ENCODE results near the gene ADARB2.

The ADARB2 gene

GRCh38 chr10:1272777-1273161, 464.6 kb downstream of the ADARB2 start:
- ChIA-PET CTCF (no interaction called here), POLR2A (no interaction called here)
- no peak for DNase-seq (ENCODE audit: extremely low spot score)
- TF ChIP-seq CTBP1 (IDR thresholded peaks at IDR 0.05; ENCODE audit: borderline replicate concordance): no peak
- TF ChIP-seq HDGF (IDR thresholded peaks at IDR 0.05; ENCODE audit: borderline replicate concordance): no peak
- no peak for TF ChIP-seq BHLHE40 (IDR thresholded peaks at IDR 0.05; ENCODE audit: borderline replicate concordance)
- TF ChIP-seq ZNF384 (IDR thresholded peaks at IDR 0.05): no peak
- TF ChIP-seq SP1 (IDR thresholded peaks at IDR 0.05): no peak
- no peak for TF ChIP-seq LEF1 (IDR thresholded peaks at IDR 0.05; ENCODE audit: borderline replicate concordance)
- no peak for TF ChIP-seq FOXK2 (IDR thresholded peaks at IDR 0.05)
- no peak for TF ChIP-seq L3MBTL2 (conservative IDR thresholded peaks at IDR 0.05)
- TF ChIP-seq TARDBP (IDR thresholded peaks at IDR 0.05): no peak
- TF ChIP-seq ARNT (IDR thresholded peaks at IDR 0.05): no peak
- no peak for TF ChIP-seq SUZ12 (IDR thresholded peaks at IDR 0.05)
- no peak for TF ChIP-seq NFRKB (IDR thresholded peaks at IDR 0.05)
- no peak for TF ChIP-seq PKNOX1 (IDR thresholded peaks at IDR 0.05)
- TF ChIP-seq FOXM1 (IDR thresholded peaks at IDR 0.05; ENCODE audit: borderline replicate concordance): no peak
- no peak for TF ChIP-seq FOXA1 (IDR thresholded peaks at IDR 0.05)

GRCh38 chr10:1272079-1272776, 465.1 kb downstream of the ADARB2 start:
- POLR2A ChIA-PET: no interaction called here
- TF ChIP-seq FOXA1 (IDR thresholded peaks at IDR 0.05): no peak
- TF ChIP-seq SUZ12 (IDR thresholded peaks at IDR 0.05): no peak
- no peak for TF ChIP-seq FOXM1 (IDR thresholded peaks at IDR 0.05; ENCODE audit: borderline replicate concordance)
- TF ChIP-seq BHLHE40 (IDR thresholded peaks at IDR 0.05; ENCODE audit: borderline replicate concordance): no peak
- no peak for TF ChIP-seq NFRKB (IDR thresholded peaks at IDR 0.05)
- no peak for TF ChIP-seq ZNF384 (IDR thresholded peaks at IDR 0.05)
- TF ChIP-seq FOXK2 (IDR thresholded peaks at IDR 0.05): no peak
- no peak for TF ChIP-seq PKNOX1 (IDR thresholded peaks at IDR 0.05)
- TF ChIP-seq ELF4 (IDR thresholded peaks at IDR 0.05): no peak
- no peak for TF ChIP-seq ARNT (IDR thresholded peaks at IDR 0.05)
- TF ChIP-seq SP1 (IDR thresholded peaks at IDR 0.05): no peak
- TF ChIP-seq CTBP1 (IDR thresholded peaks at IDR 0.05; ENCODE audit: borderline replicate concordance): no peak
- no peak for TF ChIP-seq LEF1 (IDR thresholded peaks at IDR 0.05; ENCODE audit: borderline replicate concordance)
- CTCF ChIA-PET: interaction anchor here (0.5 kb wide), 1 partner anchor 1629 kb away, joined by 3 read pairs; no protein-coding TSS in a partner anchor
- no peak for DNase-seq (ENCODE audit: extremely low spot score)

- no peak for DNase-seq (ENCODE audit: extremely low spot score)
- ChIA-PET CTCF (interaction anchor here (0.6 kb wide), 1 partner anchor 133 kb away, joined by 3 read pairs; no protein-coding TSS in a partner anchor), POLR2A (no interaction called here)
- TF ChIP-seq CTBP1 (IDR thresholded peaks at IDR 0.05; ENCODE audit: borderline replicate concordance): no peak
- no peak for TF ChIP-seq ZNF384 (IDR thresholded peaks at IDR 0.05)
- TF ChIP-seq FOXK2 (IDR thresholded peaks at IDR 0.05): no peak
- TF ChIP-seq BHLHE40 (IDR thresholded peaks at IDR 0.05; ENCODE audit: borderline replicate concordance): no peak
- no peak for TF ChIP-seq FOXA1 (IDR thresholded peaks at IDR 0.05)
- no peak for TF ChIP-seq LEF1 (IDR thresholded peaks at IDR 0.05; ENCODE audit: borderline replicate concordance)
- no peak for TF ChIP-seq L3MBTL2 (conservative IDR thresholded peaks at IDR 0.05)
- TF ChIP-seq HDGF (IDR thresholded peaks at IDR 0.05; ENCODE audit: borderline replicate concordance): no peak
- no peak for TF ChIP-seq ELF4 (IDR thresholded peaks at IDR 0.05)
- no peak for TF ChIP-seq ARNT (IDR thresholded peaks at IDR 0.05)
- no peak for TF ChIP-seq SP1 (IDR thresholded peaks at IDR 0.05)
- TF ChIP-seq SUZ12 (IDR thresholded peaks at IDR 0.05): no peak
- no peak for TF ChIP-seq PKNOX1 (IDR thresholded peaks at IDR 0.05)
- TF ChIP-seq NFRKB (IDR thresholded peaks at IDR 0.05): no peak
- no peak for TF ChIP-seq TARDBP (IDR thresholded peaks at IDR 0.05)
- no peak for TF ChIP-seq FOXM1 (IDR thresholded peaks at IDR 0.05; ENCODE audit: borderline replicate concordance)
Measured at GRCh38 chr10:1270906-1271305, 466.4 kb downstream of the ADARB2 start.

GRCh38 chr10:1270490-1270889, 466.8 kb downstream of the ADARB2 start:
- CTCF ChIA-PET: interaction anchor here (0.6 kb wide), 1 partner anchor 133 kb away, joined by 3 read pairs; no protein-coding TSS in a partner anchor
- DNase-seq (ENCODE audit: extremely low spot score): no peak
- POLR2A ChIA-PET: no interaction called here
- no peak for TF ChIP-seq SUZ12 (IDR thresholded peaks at IDR 0.05)
- TF ChIP-seq TARDBP (IDR thresholded peaks at IDR 0.05): no peak

- TF ChIP-seq CTBP1 (IDR thresholded peaks at IDR 0.05; ENCODE audit: borderline replicate concordance) (no peak), PKNOX1 (IDR thresholded peaks at IDR 0.05) (no peak), ARNT (IDR thresholded peaks at IDR 0.05) (no peak), FOXK2 (IDR thresholded peaks at IDR 0.05) (no peak), ELF4 (IDR thresholded peaks at IDR 0.05) (no peak), TARDBP (IDR thresholded peaks at IDR 0.05) (no peak), ZNF384 (IDR thresholded peaks at IDR 0.05) (no peak), L3MBTL2 (conservative IDR thresholded peaks at IDR 0.05) (no peak), FOXA1 (IDR thresholded peaks at IDR 0.05) (no peak), HDGF (IDR thresholded peaks at IDR 0.05; ENCODE audit: borderline replicate concordance) (no peak), SP1 (IDR thresholded peaks at IDR 0.05) (no peak), SUZ12 (IDR thresholded peaks at IDR 0.05) (no peak)
- no peak for DNase-seq (ENCODE audit: extremely low spot score)
Measured at GRCh38 chr10:1268831-1269230, 468.5 kb downstream of the ADARB2 start.

More at GRCh38 chr10:1268831-1269230, 468.5 kb downstream of the ADARB2 start:
- POLR2A ChIA-PET: no interaction called here
- CTCF ChIA-PET: no interaction called here

Measured in HEK293T (cell line).